ENCODE results near the gene DNAH8.

GRCh38 chr6:39049575-39050283 lies 334.6 kb downstream of the DNAH8 start:
- TF ChIP-seq CTCF (IDR thresholded peaks at IDR 0.05 in 4 of 5, conservative IDR thresholded peaks at IDR 0.05 in 1 of 5) (no peak), POLR2A (IDR thresholded peaks at IDR 0.05) (no peak)

Data from gastrocnemius medialis (tissue), 4 donors.